GM21423 (cell line): ENCODE data around the gene NEK11.

Source experiments
- ATAC-seq: cut with Tn5 transposase; IDR thresholded peaks from one replicate; pipeline ENCODE4 v1.9.1; 2021; ENCODE audit warnings: mild to moderate bottlenecking, moderate library complexity; ENCODE audit not compliant: unreplicated experiment

NEK11 gene

GRCh38 chr3:131125684-131126083, 99.0 kb downstream of the NEK11 start:
- ATAC-seq = no peak

- no peak for ATAC-seq
Observed at GRCh38 chr3:131140891-131141290, 114.2 kb downstream of the NEK11 start.

GRCh38 chr3:131141770-131142169, 115.1 kb downstream of the NEK11 start:
- no peak for ATAC-seq

GRCh38 chr3:131142580-131142979, 115.9 kb downstream of the NEK11 start:
- ATAC-seq = no peak

GRCh38 chr3:131143802-131144201, 117.1 kb downstream of the NEK11 start:
- no peak for ATAC-seq

GRCh38 chr3:131147534-131147933, 120.9 kb downstream of the NEK11 start:
- no peak for ATAC-seq

GRCh38 chr3:131158434-131158833, 131.8 kb downstream of the NEK11 start:
- no peak for ATAC-seq

GRCh38 chr3:131162516-131162915, 135.8 kb downstream of the NEK11 start:
- no peak for ATAC-seq

GRCh38 chr3:131167867-131168266, 141.2 kb downstream of the NEK11 start:
- ATAC-seq = no peak

GRCh38 chr3:131169331-131169730, 142.7 kb downstream of the NEK11 start:
- no peak for ATAC-seq

GRCh38 chr3:131172502-131173200, 146.0 kb downstream of the NEK11 start:
- no peak for ATAC-seq

GRCh38 chr3:131174752-131175151, 148.1 kb downstream of the NEK11 start:
- peak; percentile 97 for ATAC-seq

GRCh38 chr3:131178710-131179375, 152.2 kb downstream of the NEK11 start:
- no peak for ATAC-seq

GRCh38 chr3:131192701-131193100, 166.0 kb downstream of the NEK11 start:
- no peak for ATAC-seq

GRCh38 chr3:131193641-131194238, 167.1 kb downstream of the NEK11 start:
- ATAC-seq = no peak

GRCh38 chr3:131194816-131195215, 168.1 kb downstream of the NEK11 start:
- no peak for ATAC-seq

GRCh38 chr3:131200636-131201199, 174.0 kb downstream of the NEK11 start:
- no peak for ATAC-seq

- ATAC-seq = no peak
Observed at GRCh38 chr3:131216330-131216729, 189.7 kb downstream of the NEK11 start.

- no peak for ATAC-seq
Observed at GRCh38 chr3:131216801-131217200, 190.1 kb downstream of the NEK11 start.

GRCh38 chr3:131217296-131217741, 190.6 kb downstream of the NEK11 start:
- no peak for ATAC-seq

GRCh38 chr3:131218196-131218595, 191.5 kb downstream of the NEK11 start:
- ATAC-seq = no peak

GRCh38 chr3:131221731-131222130, 195.1 kb downstream of the NEK11 start:
- no peak for ATAC-seq
